HG03045 (cell line): Measurements from ENCODE around the gene CDH24.

Source experiments
- ATAC-seq: cut with Tn5 transposase; IDR thresholded peaks from one replicate; pipeline ENCODE4 v1.9.1; 2021; ENCODE audit warnings: mild to moderate bottlenecking, moderate library complexity; ENCODE audit not compliant: unreplicated experiment

The CDH24 gene

DNA sequence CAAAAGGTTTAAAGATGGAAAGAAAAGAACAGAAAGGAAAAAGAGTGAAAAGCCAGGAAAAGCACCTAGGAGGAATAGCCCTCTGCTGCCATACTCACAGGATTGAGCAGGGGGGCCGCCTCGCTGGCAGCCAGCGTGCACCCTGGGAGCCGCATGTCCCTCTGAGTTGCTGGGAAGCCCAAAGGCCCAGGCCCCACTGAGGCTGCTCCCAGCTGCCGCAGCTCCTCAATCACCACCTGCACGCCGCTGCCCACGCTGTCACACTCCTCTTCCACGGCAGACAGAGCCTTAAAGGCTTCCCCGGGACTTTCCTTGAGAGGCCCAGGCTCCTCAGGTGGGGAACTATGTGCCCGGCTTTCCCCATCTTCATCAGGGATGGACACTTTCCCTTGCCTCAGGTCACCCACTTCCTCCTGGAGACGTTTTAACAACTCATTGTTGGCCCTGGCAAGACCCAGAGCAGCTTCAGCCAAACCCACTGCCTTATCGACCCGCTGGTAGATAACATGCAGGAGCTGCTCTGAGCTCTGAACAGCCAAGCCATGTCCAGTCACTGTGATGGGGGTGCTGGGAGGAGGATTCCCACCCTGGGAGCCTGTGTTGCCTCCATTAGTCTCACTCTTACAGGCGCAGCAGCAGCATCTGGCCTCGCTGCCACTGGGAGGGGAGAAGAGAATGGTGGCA, 58.8 kb downstream of the CDH24 start:
- ATAC-seq: no peak

DNA sequence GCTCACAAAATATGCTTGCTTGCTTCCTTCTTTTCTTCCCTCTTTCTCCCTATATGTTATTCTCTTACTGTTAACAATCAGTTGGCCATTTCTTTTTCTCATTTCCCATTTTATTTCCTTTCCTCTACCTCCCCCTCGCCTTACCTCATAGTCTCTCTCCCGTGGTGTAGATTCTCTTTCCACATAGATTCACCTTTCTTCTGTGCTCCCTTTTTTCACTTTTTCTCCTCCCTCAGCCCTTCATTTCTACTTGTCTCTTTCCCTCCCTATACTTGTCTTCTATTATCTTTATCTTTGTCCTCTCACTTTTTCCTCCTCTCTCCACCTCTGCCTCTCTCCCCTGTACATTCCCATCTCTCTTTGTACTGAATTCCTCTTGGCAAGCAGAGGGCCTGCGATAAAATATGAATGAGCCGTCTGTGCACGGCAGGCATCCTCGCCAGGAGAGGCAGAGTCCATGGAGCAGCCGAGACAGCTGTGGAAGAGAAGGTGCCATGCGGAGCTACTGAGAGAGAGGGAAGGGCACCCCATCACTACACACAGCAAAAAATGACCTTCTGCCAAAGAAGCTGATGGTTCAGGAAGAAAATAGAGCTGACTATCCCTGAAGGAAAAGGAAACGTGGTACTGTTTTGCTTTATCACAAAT, 59.5 kb downstream of the CDH24 start:
- no peak for ATAC-seq
